Fibroblast of lung (primary cell): ENCODE measurements around the gene ATP13A2. TPM values are rescaled to one million over a fixed set of nuclear protein-coding genes. Genes with fewer than 3 reads are reported as not detected.

Experiments used
- DNase-seq, 2 donors: peaks; one replicate each; pipeline versions ENCODE4 v3.0.0 to v3.0.0-alpha.2; 2010; ENCODE audit warnings: low read depth in 2 of 2
- H2AFZ ChIP-seq: 2 replicates; pipeline ENCODE4 v1.5.1; 2012; ENCODE audit warnings: low read length, control low read depth, inconsistent platforms
- H3K27ac ChIP-seq: 2 replicates; pipeline ENCODE4 v1.5.1; 2011; ENCODE audit warnings: low read length, control low read depth; ENCODE audit not compliant: insufficient read depth
- H3K27me3 ChIP-seq: 2 replicates; pipeline ENCODE4 v1.5.1; 2011; ENCODE audit warnings: mild to moderate bottlenecking, low read length; ENCODE audit not compliant: control insufficient read depth, insufficient read depth
- H3K36me3 ChIP-seq: 2 replicates; pipeline ENCODE4 v1.5.1; 2011; ENCODE audit warnings: low read length; ENCODE audit not compliant: control insufficient read depth, insufficient read depth
- H3K4me1 ChIP-seq: 2 replicates; pipeline ENCODE4 v1.5.1; 2011; ENCODE audit warnings: low read length; ENCODE audit not compliant: control insufficient read depth, insufficient read depth; ENCODE audit errors: extremely low read depth
- H3K4me2 ChIP-seq: 2 replicates; pipeline ENCODE4 v1.5.1; 2011; ENCODE audit warnings: low read length, control low read depth; ENCODE audit not compliant: insufficient read depth; ENCODE audit errors: extremely low read depth
- H3K4me3 ChIP-seq, 4 experiments: fragments of 200-600 bp in 1 of 4; sonication (generic) in 1 of 4; replicated peaks in 1 of 4; 2 replicates each; pipeline ENCODE4 v1.5.1; 2011 to 2016; ENCODE audit warnings: low read length in 4 of 4, low read depth in 3 of 4, mild to moderate bottlenecking in 3 of 4, control low read depth in 2 of 4, inconsistent platforms in 1 of 4, mixed read lengths in 1 of 4; ENCODE audit not compliant: insufficient read depth in 1 of 4; ENCODE audit errors: control extremely low read depth in 1 of 4
- H3K79me2 ChIP-seq: 2 replicates; pipeline ENCODE4 v1.5.1; 2012; ENCODE audit warnings: mild to moderate bottlenecking, low read length, inconsistent platforms; ENCODE audit not compliant: control insufficient read depth, insufficient read depth
- H3K9ac ChIP-seq: 2 replicates; pipeline ENCODE4 v1.5.1; 2011; ENCODE audit warnings: mild to moderate bottlenecking, low read length, control low read depth; ENCODE audit not compliant: insufficient read depth
- H3K9me3 ChIP-seq: 2 replicates; pipeline ENCODE4 v1.5.1; 2012; ENCODE audit warnings: low read depth, low read length; ENCODE audit not compliant: control insufficient read depth, insufficient read depth
- H4K20me1 ChIP-seq: 2 replicates; pipeline ENCODE4 v1.5.1; 2011; ENCODE audit warnings: low read length; ENCODE audit not compliant: control insufficient read depth, insufficient read depth; ENCODE audit errors: extremely low read depth
- CTCF ChIP-seq, 2 donors: IDR thresholded peaks in 1 of 2; conservative IDR thresholded peaks in 1 of 2; 1 replicate in 1 of 2; 2 replicates in 1 of 2; pipeline ENCODE4 v1.5.1; 2011 to 2012; ENCODE audit warnings: low read length in 2 of 2, control low read depth in 1 of 2, inconsistent platforms in 1 of 2, low read depth in 1 of 2, mild to moderate bottlenecking in 1 of 2
- EZH2 ChIP-seq: IDR thresholded peaks from 2 replicates; pipeline ENCODE4 v1.5.1; 2012; ENCODE audit warnings: low read length, control low read depth, mild to moderate bottlenecking; ENCODE audit errors: missing control alignments
- polyA plus RNA-seq, 2 donors: library from polyadenylated mRNA; depleted of rRNA in 1 of 2; stranded (reverse) in 1 of 2; unstranded in 1 of 2; fragments of >200 nt; gene quantifications; 2 replicates each; pipeline ENCODE4 v1.2.1, GENCODE V29; 2011 to 2012; ENCODE audit warnings: missing spikeins in 1 of 2
- total RNA-seq: library from RNA; depleted of rRNA; stranded (reverse); fragments of >200 nt; gene quantifications from 2 replicates; pipeline ENCODE4 v1.2.1, GENCODE V29; 2014

Gene ATP13A2
- total and polyA plus RNA-seq, 2 donors (not counting 1 experiment from before 2014, with no cell fraction given) = 6.5 to 10.9 TPM

- no peak overlapping the region for H3K9ac ChIP-seq
- no peaks in the 10 kb centered on the region for H4K20me1 ChIP-seq
- DNase-seq = no peak
- no peak overlapping the region for H3K4me3 ChIP-seq
- no peaks in the 10 kb centered on the region for H3K27me3 ChIP-seq
- H3K4me2 ChIP-seq = no peak overlapping the region
- no peaks in the 10 kb centered on the region for H3K9me3 ChIP-seq
- H3K79me2 ChIP-seq = no peaks in the 10 kb centered on the region
- H3K36me3 ChIP-seq = peaks cover 1% of the 10 kb centered on the region
- H3K4me1 ChIP-seq = no peaks in the 10 kb centered on the region
- H2AFZ ChIP-seq = no peak overlapping the region
- TF ChIP-seq EZH2 = no peak
- no peak overlapping the region for H3K27ac ChIP-seq
Observed at GRCh38 chr1:16993521-16994038, 18.1 kb downstream of the ATP13A2 start.

DNA sequence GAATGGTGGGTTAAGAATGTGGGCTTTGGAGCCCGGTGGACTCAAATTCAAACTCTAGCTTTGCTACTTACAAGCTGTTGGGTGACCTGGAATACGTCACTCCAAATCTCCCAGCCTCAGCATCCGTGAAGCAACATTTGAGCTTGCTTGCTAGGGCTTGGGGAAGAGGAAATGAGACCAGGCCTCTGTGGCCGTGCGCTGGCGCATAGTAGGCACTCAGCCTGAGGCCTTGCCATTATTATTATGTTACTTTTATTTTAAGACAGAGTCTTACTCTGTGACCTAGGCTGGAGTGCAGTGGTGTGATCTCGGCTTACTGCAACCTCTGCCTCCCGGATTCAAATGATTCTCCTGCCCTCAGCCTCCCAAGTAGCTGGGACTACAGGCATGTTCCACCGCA is 19.1 kb downstream of the ATP13A2 start:
- H3K9me3 ChIP-seq = no peaks in the 10 kb centered on the region
- H3K27me3 ChIP-seq = no peaks in the 10 kb centered on the region
- no peak for DNase-seq
- no peak overlapping the region for H2AFZ ChIP-seq
- no peak overlapping the region for H3K4me3 ChIP-seq
- no peaks in the 10 kb centered on the region for H4K20me1 ChIP-seq
- H3K36me3 ChIP-seq = peaks cover 4% of the 10 kb centered on the region
- no peak for TF ChIP-seq EZH2
- no peak for TF ChIP-seq CTCF (conservative IDR thresholded peaks at IDR 0.05 in 1 of 2, IDR thresholded peaks at IDR 0.05 in 1 of 2; ENCODE audit: low read depth in 1 of 2, low read length in 2 of 2)
- H3K4me2 ChIP-seq = no peak overlapping the region
- H3K27ac ChIP-seq = no peak overlapping the region
- no peaks in the 10 kb centered on the region for H3K79me2 ChIP-seq
- H3K4me1 ChIP-seq = no peaks in the 10 kb centered on the region
- no peak overlapping the region for H3K9ac ChIP-seq

- no peak overlapping the region for H3K27ac ChIP-seq
- H3K9ac ChIP-seq = no peak overlapping the region
- no peak for DNase-seq
- H3K27me3 ChIP-seq = no peaks in the 10 kb centered on the region
- no peak overlapping the region for H3K4me2 ChIP-seq
- H3K79me2 ChIP-seq = no peaks in the 10 kb centered on the region
- no peaks in the 10 kb centered on the region for H4K20me1 ChIP-seq
- no peaks in the 10 kb centered on the region for H3K9me3 ChIP-seq
- H3K36me3 ChIP-seq = peaks cover 7% of the 10 kb centered on the region
- H2AFZ ChIP-seq = no peak overlapping the region
- no peaks in the 10 kb centered on the region for H3K4me1 ChIP-seq
- TF ChIP-seq EZH2 = no peak
- no peak for TF ChIP-seq CTCF (conservative IDR thresholded peaks at IDR 0.05 in 1 of 2, IDR thresholded peaks at IDR 0.05 in 1 of 2; ENCODE audit: low read depth in 1 of 2, low read length in 2 of 2)
- H3K4me3 ChIP-seq = no peak overlapping the region
Observed at GRCh38 chr1:16992102-16992501, 19.6 kb downstream of the ATP13A2 start.
